Glutamatergic neuron (in vitro differentiated cells): ENCODE measurements around the gene WDSUB1. TPM values are rescaled to one million over a fixed set of nuclear protein-coding genes. Genes with fewer than 3 reads are reported as not detected.

Experiments used
- DNase-seq: peaks from one replicate; pipeline ENCODE4 v3.0.0; 2022
- H3K27ac Mint-ChIP-seq: one replicate; pipeline ENCODE4 v1.8.0; 2020; ENCODE audit warnings: mild to moderate bottlenecking, mixed read lengths, inconsistent platforms; ENCODE audit not compliant: unreplicated experiment
- H3K27me3 Mint-ChIP-seq: one replicate; pipeline ENCODE4 v1.8.0; 2020; ENCODE audit warnings: mild to moderate bottlenecking, moderate library complexity, mixed read lengths, inconsistent platforms; ENCODE audit not compliant: unreplicated experiment
- H3K36me3 Mint-ChIP-seq: one replicate; pipeline ENCODE4 v1.8.0; 2020; ENCODE audit warnings: mild to moderate bottlenecking, mixed read lengths, inconsistent platforms; ENCODE audit not compliant: unreplicated experiment
- H3K4me1 Mint-ChIP-seq: one replicate; pipeline ENCODE4 v1.8.0; 2020; ENCODE audit warnings: mild to moderate bottlenecking, low read depth, mixed read lengths, inconsistent platforms; ENCODE audit not compliant: unreplicated experiment
- H3K4me3 Mint-ChIP-seq: one replicate; pipeline ENCODE4 v1.8.0; 2020; ENCODE audit warnings: mild to moderate bottlenecking, mixed read lengths, inconsistent platforms; ENCODE audit not compliant: unreplicated experiment
- H3K9me3 Mint-ChIP-seq: one replicate; pipeline ENCODE4 v1.8.0; 2020; ENCODE audit warnings: mild to moderate bottlenecking, moderate library complexity, mixed read lengths, inconsistent platforms; ENCODE audit not compliant: unreplicated experiment
- total RNA-seq: library from RNA; stranded (reverse); fragmentation: NEBNext Ultra II Directional; extraction: Animal tissue kit (Norgen Biotek cat#: 25700); gene quantifications from one replicate; pipeline ENCODE4 v1.2.1, GENCODE V29; 2021; ENCODE audit not compliant: unreplicated experiment
- TF ChIP-seq, protein P1 (sequence below): fragments of 200-600 bp; sonication (generic); IDR thresholded peaks from one replicate; pipeline ENCODE4 v1.5.0; 2021; ENCODE audit not compliant: partially characterized antibody, unreplicated experiment

WDSUB1 gene
- total RNA-seq, 1 donor from 2014 or later = 3.7 TPM

DNA sequence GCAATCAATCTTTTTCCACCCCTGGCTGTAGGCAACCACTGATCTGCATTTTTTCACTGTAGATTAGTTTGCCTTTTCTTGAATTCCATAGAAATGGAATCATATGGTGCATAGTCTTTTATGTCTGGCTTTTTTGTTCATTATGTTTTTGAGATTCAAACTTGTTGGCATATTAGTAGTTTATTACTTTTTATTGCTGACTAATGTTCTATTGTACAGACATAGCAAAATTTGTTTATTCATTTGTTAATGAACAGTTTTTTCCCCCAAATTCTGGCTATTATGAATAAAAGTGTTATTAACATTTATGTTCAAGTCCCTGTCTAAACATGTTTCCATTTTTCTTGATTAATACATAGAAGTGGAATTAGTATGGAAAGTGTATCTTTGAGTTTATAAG is 21.4 kb upstream of the WDSUB1 start:
- Mint-ChIP-seq H3K4me3 (no peak overlapping the region), H3K4me1 (no peaks in the 10 kb centered on the region), H3K27ac (no peak overlapping the region), H3K9me3 (peaks cover 3% of the 10 kb centered on the region), H3K27me3 (peaks cover 4% of the 10 kb centered on the region), H3K36me3 (peaks cover 17% of the 10 kb centered on the region)
- no peak for DNase-seq
- TF ChIP-seq, protein P1, sequence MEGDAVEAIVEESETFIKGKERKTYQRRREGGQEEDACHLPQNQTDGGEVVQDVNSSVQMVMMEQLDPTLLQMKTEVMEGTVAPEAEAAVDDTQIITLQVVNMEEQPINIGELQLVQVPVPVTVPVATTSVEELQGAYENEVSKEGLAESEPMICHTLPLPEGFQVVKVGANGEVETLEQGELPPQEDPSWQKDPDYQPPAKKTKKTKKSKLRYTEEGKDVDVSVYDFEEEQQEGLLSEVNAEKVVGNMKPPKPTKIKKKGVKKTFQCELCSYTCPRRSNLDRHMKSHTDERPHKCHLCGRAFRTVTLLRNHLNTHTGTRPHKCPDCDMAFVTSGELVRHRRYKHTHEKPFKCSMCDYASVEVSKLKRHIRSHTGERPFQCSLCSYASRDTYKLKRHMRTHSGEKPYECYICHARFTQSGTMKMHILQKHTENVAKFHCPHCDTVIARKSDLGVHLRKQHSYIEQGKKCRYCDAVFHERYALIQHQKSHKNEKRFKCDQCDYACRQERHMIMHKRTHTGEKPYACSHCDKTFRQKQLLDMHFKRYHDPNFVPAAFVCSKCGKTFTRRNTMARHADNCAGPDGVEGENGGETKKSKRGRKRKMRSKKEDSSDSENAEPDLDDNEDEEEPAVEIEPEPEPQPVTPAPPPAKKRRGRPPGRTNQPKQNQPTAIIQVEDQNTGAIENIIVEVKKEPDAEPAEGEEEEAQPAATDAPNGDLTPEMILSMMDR = no peak

- H3K4me3 Mint-ChIP-seq = no peak overlapping the region
- H3K27ac Mint-ChIP-seq = no peak overlapping the region
- DNase-seq = no peak
- H3K27me3 Mint-ChIP-seq = no peaks in the 10 kb centered on the region
- H3K9me3 Mint-ChIP-seq = no peaks in the 10 kb centered on the region
- peaks cover 17% of the 10 kb centered on the region for H3K36me3 Mint-ChIP-seq
- no peaks in the 10 kb centered on the region for H3K4me1 Mint-ChIP-seq
- TF ChIP-seq, protein P1 = no peak
Measured at GRCh38 chr2:159300586-159300985, 14.1 kb upstream of the WDSUB1 start.

DNA sequence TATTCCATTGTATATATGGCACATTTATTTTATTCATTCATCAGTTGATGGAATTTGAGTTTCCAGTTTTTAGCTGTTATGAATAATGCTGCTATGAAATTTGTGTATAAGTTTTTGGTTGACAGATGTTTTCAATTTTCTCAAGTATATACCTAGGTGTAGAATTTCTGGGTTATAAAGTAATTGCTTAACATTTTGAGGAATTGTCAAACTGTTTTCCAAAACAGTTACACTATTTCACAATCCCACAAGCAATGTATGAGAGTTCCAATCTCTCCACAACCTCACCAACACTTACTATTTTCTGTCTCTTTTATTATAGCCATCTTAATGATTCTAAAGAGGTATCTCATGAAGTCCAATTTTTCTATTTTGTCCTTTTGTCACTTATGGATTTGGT is 12.5 kb upstream of the WDSUB1 start:
- no peak for DNase-seq
- Mint-ChIP-seq H3K27me3 (no peaks in the 10 kb centered on the region), H3K9me3 (no peaks in the 10 kb centered on the region), H3K36me3 (peaks cover 6% of the 10 kb centered on the region), H3K4me3 (no peak overlapping the region), H3K4me1 (no peaks in the 10 kb centered on the region), H3K27ac (no peak overlapping the region)
- TF ChIP-seq, protein P1 = no peak

DNA sequence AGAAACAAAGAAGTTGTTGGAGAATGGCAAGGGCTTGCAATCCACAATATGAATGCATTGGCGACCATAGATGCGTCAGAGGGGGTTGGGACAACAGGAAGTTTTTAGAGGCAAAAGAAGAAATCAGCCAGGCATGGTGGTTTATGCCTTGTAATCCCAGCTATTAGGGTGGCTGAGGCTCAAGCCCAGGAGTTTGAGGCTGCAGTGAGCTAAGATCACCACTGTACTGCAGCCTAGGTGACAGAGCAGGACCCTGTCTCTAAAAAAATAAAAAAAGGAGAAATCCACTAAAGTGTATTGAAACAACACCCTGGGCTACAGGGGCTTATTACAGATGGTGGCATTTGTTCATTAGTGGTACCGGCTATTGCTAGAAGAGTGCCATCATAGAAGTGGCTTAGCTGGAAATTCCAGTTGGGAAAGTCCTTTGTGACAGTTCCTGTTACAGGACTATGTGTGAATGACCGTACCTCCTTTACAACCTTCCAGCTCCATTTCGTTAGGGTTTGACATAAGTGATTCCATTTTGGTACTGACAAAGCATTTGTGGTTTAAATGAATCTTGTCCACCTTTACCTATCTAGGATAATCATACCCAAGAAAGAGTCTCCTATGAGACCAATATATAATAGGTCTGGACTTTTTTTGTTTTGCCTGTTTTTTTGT is 10.7 kb upstream of the WDSUB1 start:
- no peaks in the 10 kb centered on the region for H3K27me3 Mint-ChIP-seq
- TF ChIP-seq, protein P1 = no peak
- H3K9me3 Mint-ChIP-seq = no peaks in the 10 kb centered on the region
- no peak overlapping the region for H3K27ac Mint-ChIP-seq
- H3K36me3 Mint-ChIP-seq = no peaks in the 10 kb centered on the region
- no peaks in the 10 kb centered on the region for H3K4me1 Mint-ChIP-seq
- H3K4me3 Mint-ChIP-seq = no peak overlapping the region
- no peak for DNase-seq

GRCh38 chr2:159292157-159292556 is 5.7 kb upstream of the WDSUB1 start:
- H3K36me3 Mint-ChIP-seq = no peaks in the 10 kb centered on the region
- H3K9me3 Mint-ChIP-seq = no peaks in the 10 kb centered on the region
- no peak overlapping the region for H3K4me3 Mint-ChIP-seq
- TF ChIP-seq, protein P1 = no peak
- H3K4me1 Mint-ChIP-seq = no peaks in the 10 kb centered on the region
- no peak overlapping the region for H3K27ac Mint-ChIP-seq
- no peak for DNase-seq
- H3K27me3 Mint-ChIP-seq = no peaks in the 10 kb centered on the region
